GM12865 (cell line): ENCODE data around the gene RASGRP4.

Experiments
- DNase-seq: peaks from one replicate; pipeline ENCODE4 v3.0.0; 2010; ENCODE audit warnings: low read depth
- H3K4me3 ChIP-seq: 2 replicates; pipeline ENCODE4 v1.5.1; 2011; ENCODE audit warnings: mild to moderate bottlenecking, low read depth, low read length, control low read depth
- CTCF ChIP-seq: IDR thresholded peaks from 2 replicates; pipeline ENCODE4 v1.5.1; 2011; ENCODE audit warnings: low read length, control low read depth, low read depth, inconsistent platforms; ENCODE audit not compliant: insufficient read depth; ENCODE audit errors: missing control alignments

The RASGRP4 gene

GRCh38 chr19:38467541-38468525 is 41.8 kb upstream of the RASGRP4 start:
- TF ChIP-seq CTCF = no peak
- H3K4me3 ChIP-seq = no peak overlapping the region
- DNase-seq = no peak

GRCh38 chr19:38466050-38466449 is 40.0 kb upstream of the RASGRP4 start:
- no peak overlapping the region for H3K4me3 ChIP-seq
- no peak for TF ChIP-seq CTCF
- no peak for DNase-seq

GRCh38 chr19:38464421-38465082 is 38.5 kb upstream of the RASGRP4 start:
- DNase-seq = no peak
- H3K4me3 ChIP-seq = no peak overlapping the region
- no peak for TF ChIP-seq CTCF

GRCh38 chr19:38463365-38463764 is 37.3 kb upstream of the RASGRP4 start:
- no peak for DNase-seq
- H3K4me3 ChIP-seq = no peak overlapping the region
- no peak for TF ChIP-seq CTCF

GRCh38 chr19:38458991-38459390 is 33.0 kb upstream of the RASGRP4 start:
- TF ChIP-seq CTCF = no peak
- H3K4me3 ChIP-seq = no peak overlapping the region
- no peak for DNase-seq

- DNase-seq = no peak
- TF ChIP-seq CTCF = no peak
- H3K4me3 ChIP-seq = no peak overlapping the region
Measured at GRCh38 chr19:38457690-38458405, 31.8 kb upstream of the RASGRP4 start.
